HCT116 (cell line): ENCODE data around the gene SDC1. TPM values are rescaled to one million over a fixed set of nuclear protein-coding genes. Genes with fewer than 3 reads are reported as not detected.
"Not testable (repeated sequence)": the region's sequence is repeated elsewhere in the genome, so short reads cannot be mapped to it uniquely, and the experiment has no call there.

ENCODE experiments used
- ATAC-seq: fragments of 200-7000 bp; cut with Tn5 transposase; 2 replicates; pipeline ENCODE4 v1.9.1; 2020; ENCODE audit warnings: mild to moderate bottlenecking, moderate library complexity
- BruUV-seq: library from RNA; stranded (reverse); fragments of 400-500 nt; replicated peaks from 2 replicates; lab custom pipeline; 2021; lab: Mats Ljungman, UMichigan
- CTCF ChIA-PET: fragments of 300-600 bp; sonication (Branson Sonifier 250); formaldehyde crosslinking; loops from one replicate; lab custom pipeline; 2021; ENCODE audit warnings: antibody characterized with exemption; lab: Charles Lee
- POLR2A ChIA-PET: fragments of 300-600, 350-600 bp; sonication (Branson Sonifier 250); formaldehyde crosslinking; loops from one replicate; lab custom pipeline; 2021; ENCODE audit warnings: antibody characterized with exemption; lab: Charles Lee
- RAD21 ChIA-PET, 2 experiments: fragments of 300-600 bp; sonication (Branson Sonifier 250); formaldehyde crosslinking; loops; one replicate each; lab custom pipeline; 2023; ENCODE audit warnings: low total read pairs in 2 of 2; ENCODE audit not compliant: uncharacterized antibody in 2 of 2, unreplicated experiment in 2 of 2, low non-redundant PET in 1 of 2; lab: Charles Lee
- DNase-seq: peaks from one replicate; pipeline ENCODE4 v3.0.0-alpha.2; 2010; ENCODE audit warnings: low read depth, low spot score
- H2AFZ ChIP-seq: fragments of 200-600 bp; shearing (Covaris generic), sonication (generic); 2 replicates; pipeline ENCODE4 v1.6.1; 2017; ENCODE audit warnings: low read depth, mixed run types, mixed read lengths, antibody characterized with exemption, low read length; ENCODE audit not compliant: poor library complexity, severe bottlenecking
- H3K27ac ChIP-seq: 2 replicates; pipeline ENCODE4 v1.5.1; 2012; ENCODE audit warnings: low read depth, low read length
- H3K27me3 ChIP-seq: fragments of 200-600 bp; sonication (generic); 2 replicates; pipeline ENCODE4 v1.6.1; 2016; ENCODE audit warnings: mixed run types, low read length, mixed read lengths; ENCODE audit not compliant: insufficient read depth
- H3K36me3 ChIP-seq, 2 experiments: fragments of 200-500 bp in 1 of 2; fragments of 200-600 bp in 1 of 2; sonication (Bioruptor generic) in 1 of 2; sonication (generic) in 1 of 2; 2 replicates each; pipeline versions ENCODE4 v1.5.1 to v1.6.1; 2014 to 2016; ENCODE audit warnings: low read length in 2 of 2, inconsistent platforms in 1 of 2, mixed read lengths in 1 of 2, mixed run types in 1 of 2; ENCODE audit not compliant: insufficient read depth in 2 of 2, control insufficient read depth in 1 of 2
- H3K4me1 ChIP-seq, 2 experiments: fragments of 200-600 bp in 1 of 2; sonication (generic) in 1 of 2; 2 replicates each; pipeline versions ENCODE4 v1.5.1 to v1.6.1; 2012 to 2017; ENCODE audit warnings: low read length in 2 of 2, inconsistent platforms in 1 of 2, mild to moderate bottlenecking in 1 of 2, mixed read lengths in 1 of 2, mixed run types in 1 of 2, moderate library complexity in 1 of 2; ENCODE audit not compliant: insufficient read depth in 2 of 2, control insufficient read depth in 1 of 2
- H3K4me2 ChIP-seq: fragments of 200-600 bp; sonication (generic); 2 replicates; pipeline ENCODE4 v1.6.1; 2017; ENCODE audit warnings: mixed run types, low read length, mixed read lengths
- H3K4me3 ChIP-seq, 2 experiments: fragments of 200-600 bp in 1 of 2; sonication (generic) in 1 of 2; replicated peaks in 1 of 2; 2 replicates each; pipeline ENCODE4 v1.5.1; 2011 to 2016; ENCODE audit warnings: low read length in 2 of 2, control low read depth in 1 of 2, low read depth in 1 of 2, mild to moderate bottlenecking in 1 of 2, mixed read lengths in 1 of 2, mixed run types in 1 of 2
- H3K79me2 ChIP-seq: fragments of 200-600 bp; sonication (generic); 2 replicates; pipeline ENCODE4 v1.6.1; 2017; ENCODE audit warnings: mild to moderate bottlenecking, mixed run types, low read length, moderate library complexity, mixed read lengths; ENCODE audit not compliant: insufficient read depth
- H3K9ac ChIP-seq: fragments of 200-600 bp; sonication (generic); 2 replicates; pipeline ENCODE4 v1.6.1; 2016; ENCODE audit warnings: low read length, mixed read lengths
- H3K9me2 ChIP-seq: fragments of 200-600 bp; sonication (generic), shearing (Covaris generic); 2 replicates; pipeline ENCODE4 v1.6.1; 2017; ENCODE audit warnings: mixed run types, mild to moderate bottlenecking, moderate library complexity; ENCODE audit not compliant: insufficient read depth
- H3K9me3 ChIP-seq, 2 experiments: fragments of 200-500 bp in 1 of 2; fragments of 200-600 bp in 1 of 2; sonication (Bioruptor generic) in 1 of 2; sonication (generic) in 1 of 2; 2 replicates each; pipeline ENCODE4 v1.6.1; 2014 to 2017; ENCODE audit warnings: low read length in 2 of 2, mixed read lengths in 2 of 2, inconsistent platforms in 1 of 2, low read depth in 1 of 2, mild to moderate bottlenecking in 1 of 2, mixed run types in 1 of 2, moderate library complexity in 1 of 2; ENCODE audit not compliant: control insufficient read depth in 1 of 2, insufficient read depth in 1 of 2
- H4K20me1 ChIP-seq: fragments of 200-600 bp; sonication (generic), shearing (Covaris generic); 2 replicates; pipeline ENCODE4 v1.6.1; 2017; ENCODE audit warnings: mixed run types, mild to moderate bottlenecking, moderate library complexity; ENCODE audit not compliant: insufficient read depth
- CBX3 ChIP-seq: IDR thresholded peaks from 2 replicates; pipeline ENCODE4 v1.6.1; 2012; ENCODE audit warnings: low read depth
- CTCF ChIP-seq, 3 experiments: fragments of 200-600 bp in 1 of 3; sonication (generic) in 1 of 3; IDR thresholded peaks in 2 of 3; conservative IDR thresholded peaks in 1 of 3; 2 replicates each; pipeline ENCODE4 v1.5.1; 2012 to 2017; ENCODE audit warnings: low read depth in 2 of 3, low read length in 2 of 3, antibody characterized with exemption in 1 of 3, borderline replicate concordance in 1 of 3, control low read depth in 1 of 3, mild to moderate bottlenecking in 1 of 3, mixed read lengths in 1 of 3, mixed run types in 1 of 3, moderate library complexity in 1 of 3; ENCODE audit not compliant: insufficient read depth in 1 of 3
- ELF1 ChIP-seq: IDR thresholded peaks from 2 replicates; pipeline ENCODE4 v1.6.1; 2012; ENCODE audit warnings: low read depth, borderline replicate concordance
- EZH2 ChIP-seq: fragments of 200-600 bp; sonication (generic); IDR thresholded peaks from 2 replicates; pipeline ENCODE4 v1.6.1; 2017; ENCODE audit warnings: antibody characterized with exemption, mixed run types
- FOSL1 ChIP-seq: IDR thresholded peaks from 2 replicates; pipeline ENCODE4 v1.6.1; 2012; ENCODE audit warnings: low read depth
- MAX ChIP-seq: IDR thresholded peaks from 2 replicates; pipeline ENCODE4 v1.6.1; 2012
- POLR2A ChIP-seq: IDR thresholded peaks from 2 replicates; pipeline ENCODE4 v1.7.0; 2011; ENCODE audit warnings: borderline replicate concordance; ENCODE audit not compliant: insufficient read depth, insufficient read length; ENCODE audit errors: extremely low read depth
- POLR2AphosphoS5 ChIP-seq: IDR thresholded peaks from 2 replicates; pipeline ENCODE4 v1.6.1; 2011; ENCODE audit warnings: mild to moderate bottlenecking, low read depth, low read length, moderate library complexity
- RAD21 ChIP-seq: IDR thresholded peaks from 2 replicates; pipeline ENCODE4 v1.6.1; 2012; ENCODE audit warnings: low read depth, mild to moderate bottlenecking
- REST ChIP-seq: IDR thresholded peaks from 2 replicates; pipeline ENCODE4 v1.6.1; 2012; ENCODE audit warnings: low read depth
- SIN3A ChIP-seq: IDR thresholded peaks from 2 replicates; pipeline ENCODE4 v1.6.1; 2012; ENCODE audit warnings: low read depth
- SP1 ChIP-seq: IDR thresholded peaks from 2 replicates; pipeline ENCODE4 v1.6.1; 2012; ENCODE audit warnings: low read depth
- YY1 ChIP-seq: IDR thresholded peaks from 2 replicates; pipeline ENCODE4 v1.6.1; 2011; ENCODE audit warnings: low read length, low read depth, moderate library complexity, mild to moderate bottlenecking; ENCODE audit not compliant: insufficient replicate concordance; ENCODE audit errors: extremely low read depth
- ZFX ChIP-seq: fragments of 450-650 bp; IDR thresholded peaks from 2 replicates; pipeline ENCODE4 v1.6.1; 2017
- ZNF274 ChIP-seq: fragments of 200-500 bp; sonication (Bioruptor generic); IDR thresholded peaks from 2 replicates; pipeline ENCODE4 v1.6.1; 2014; ENCODE audit warnings: mild to moderate bottlenecking, low read depth, low read length, inconsistent platforms
- intact Hi-C: fragments of 100-400 bp; cut with micrococcal nuclease; formaldehyde crosslinking; loops from 2 replicates; pipeline ENCODE4 v1.10.0; 2022
- total RNA-seq: library from RNA; stranded (reverse); gene quantifications from one replicate; pipeline ENCODE4 v1.2.1, GENCODE V29; 2021; ENCODE audit not compliant: unreplicated experiment

SDC1 gene
- total RNA-seq, 1 experiment from 2014 or later, result 32.0 TPM

- ATAC-seq, H3K9me3 ChIP-seq, CTCF ChIA-PET, BruUV-seq, H3K4me3 ChIP-seq, H4K20me1 ChIP-seq, H3K4me1 ChIP-seq, H3K9ac ChIP-seq, intact Hi-C loops, DNase-seq, H3K9me2 ChIP-seq, RAD21 ChIA-PET, H3K36me3 ChIP-seq, H3K79me2 ChIP-seq, H3K27me3 ChIP-seq, H3K27ac ChIP-seq, H3K4me2 ChIP-seq, H2AFZ ChIP-seq, POLR2A ChIA-PET: not testable (repeated sequence)
Measured at GRCh38 chr2:20195016-20195411, 29.9 kb downstream of the SDC1 start.

- ATAC-seq (no peak), DNase-seq (no peak)
- Histone ChIP-seq H3K27ac (no peak overlapping the region), H3K9me3 (no peaks in the 10 kb centered on the region), H3K4me1 (no peaks in the 10 kb centered on the region), H3K27me3 (no peaks in the 10 kb centered on the region), H3K9me2 (no peaks in the 10 kb centered on the region), H3K79me2 (no peaks in the 10 kb centered on the region), H3K36me3 (no peaks in the 10 kb centered on the region), H3K4me2 (no peak overlapping the region), H4K20me1 (no peaks in the 10 kb centered on the region), H2AFZ (no peak overlapping the region), H3K4me3 (no peak overlapping the region), H3K9ac (no peak overlapping the region)
- BruUV-seq, result no TSS peak
- intact Hi-C loops, result no loop called here
- CTCF ChIA-PET, result no interaction called here
- RAD21 ChIA-PET, result no interaction called here
- POLR2A ChIA-PET, result no interaction called here
- no peak for TF ChIP-seq SIN3A
- TF ChIP-seq POLR2A, result no peak
- no peak for TF ChIP-seq CTCF (IDR thresholded peaks at IDR 0.05 in 2 of 3, conservative IDR thresholded peaks at IDR 0.05 in 1 of 3; ENCODE audit: borderline replicate concordance in 1 of 3, insufficient read depth in 1 of 3, low read depth in 2 of 3, low read length in 2 of 3)
- TF ChIP-seq SP1, result no peak
- TF ChIP-seq REST, result no peak
- no peak for TF ChIP-seq EZH2
- no peak for TF ChIP-seq FOSL1
- TF ChIP-seq RAD21, result no peak
- TF ChIP-seq ELF1, result no peak
- no peak for TF ChIP-seq CBX3
- no peak for TF ChIP-seq ZNF274
- TF ChIP-seq YY1, result no peak
- TF ChIP-seq POLR2AphosphoS5, result no peak
- no peak for TF ChIP-seq MAX
- TF ChIP-seq ZFX, result no peak
Measured at GRCh38 chr2:20194097-20195015, 30.6 kb downstream of the SDC1 start.
